T-cell (primary cell): ENCODE data around the gene DSTN. TPM values are rescaled to one million over a fixed set of nuclear protein-coding genes. Genes with fewer than 3 reads are reported as not detected.

Experiments used
- ATAC-seq, 4 experiments: fragments of 200-7000 bp in 3 of 4; fragments of 150-1000 bp in 1 of 4; cut with Tn5 transposase; replicated peaks in 1 of 4; 1 replicate in 3 of 4; 2 replicates in 1 of 4; pipeline ENCODE4 v1.10.0; 2021; ENCODE audit warnings: moderate library complexity in 3 of 4, mild to moderate bottlenecking in 2 of 4, moderate number of reproducible peaks in 1 of 4
- CTCF ChIA-PET, 2 donors: fragments of 300-600 bp; sonication (Branson Sonifier 250); formaldehyde crosslinking; loops; one replicate each; lab custom pipeline; 2022; ENCODE audit warnings: antibody characterized with exemption in 2 of 2; lab: Charles Lee
- POLR2A ChIA-PET, 2 donors: fragments of 300-600 bp; sonication (Branson Sonifier 250); formaldehyde crosslinking; loops; one replicate each; lab custom pipeline; 2022; ENCODE audit warnings: antibody characterized with exemption in 2 of 2; lab: Charles Lee
- DNase-seq, 35 experiments: peaks; one replicate each; pipeline versions ENCODE4 v3.0.0 to v3.0.0-alpha.2; 2013 to 2023
- H3K27ac ChIP-seq: one replicate; pipeline ENCODE4 v1.5.1; 2013; ENCODE audit warnings: low read length
- H3K27me3 ChIP-seq, 2 experiments: replicated peaks in 1 of 2; 1 replicate in 1 of 2; 2 replicates in 1 of 2; pipeline versions ENCODE4 v1.6.1 to v1.7.0; 2013; ENCODE audit warnings: low read length in 1 of 2, mixed read lengths in 1 of 2; ENCODE audit not compliant: control insufficient read depth in 2 of 2, insufficient read depth in 2 of 2; ENCODE audit errors: extremely low read depth in 1 of 2
- H3K36me3 ChIP-seq, 2 donors: 1 replicate in 1 of 2; 2 replicates in 1 of 2; pipeline versions ENCODE4 v1.6.1 to v1.7.0; 2013; ENCODE audit warnings: low read length in 1 of 2; ENCODE audit not compliant: control insufficient read depth in 2 of 2, insufficient read depth in 1 of 2; ENCODE audit errors: extremely low read depth in 1 of 2
- H3K4me1 ChIP-seq, 2 experiments: 1 replicate in 1 of 2; 2 replicates in 1 of 2; pipeline versions ENCODE4 v1.6.1 to v1.7.0; 2013; ENCODE audit warnings: low read length in 2 of 2, mixed read lengths in 1 of 2; ENCODE audit not compliant: insufficient read depth in 2 of 2, control insufficient read depth in 1 of 2; ENCODE audit errors: extremely low read depth in 1 of 2
- H3K4me3 ChIP-seq, 2 donors: 1 replicate in 1 of 2; 2 replicates in 1 of 2; pipeline versions ENCODE4 v1.5.1 to v1.7.0; 2013; ENCODE audit warnings: mild to moderate bottlenecking in 2 of 2, low read length in 1 of 2, moderate library complexity in 1 of 2; ENCODE audit not compliant: control insufficient read depth in 1 of 2; ENCODE audit errors: extremely low read depth in 1 of 2
- H3K9me3 ChIP-seq: 2 replicates; pipeline ENCODE4 v1.7.0; 2013
- H3K27ac Mint-ChIP-seq, 2 donors: one replicate each; pipeline ENCODE4 v1.8.0; 2020 to 2021; ENCODE audit warnings: mild to moderate bottlenecking in 2 of 2, mixed read lengths in 2 of 2
- H3K27me3 Mint-ChIP-seq, 2 donors: one replicate each; pipeline ENCODE4 v1.8.0; 2021 to 2022; ENCODE audit warnings: mixed read lengths in 2 of 2
- H3K36me3 Mint-ChIP-seq: one replicate; pipeline ENCODE4 v1.8.0; 2021; ENCODE audit warnings: mixed read lengths
- H3K4me1 Mint-ChIP-seq, 3 donors: one replicate each; pipeline ENCODE4 v1.8.0; 2020 to 2022; ENCODE audit warnings: mixed read lengths in 3 of 3, mild to moderate bottlenecking in 1 of 3
- H3K4me3 Mint-ChIP-seq, 3 donors: one replicate each; pipeline ENCODE4 v1.8.0; 2020 to 2022; ENCODE audit warnings: mild to moderate bottlenecking in 3 of 3, mixed read lengths in 3 of 3, moderate library complexity in 3 of 3
- H3K9me3 Mint-ChIP-seq, 3 donors: one replicate each; pipeline ENCODE4 v1.8.0; 2020 to 2022; ENCODE audit warnings: mixed read lengths in 3 of 3
- WGBS: methylation state at CpG from one replicate; pipeline ENCODE4 v1.1.5; 2013; ENCODE audit warnings: missing lambda C conversion rate; ENCODE audit not compliant: insufficient coverage; 5-methylcytosine and 5-hydroxymethylcytosine counted together
- total RNA-seq, 35 experiments: library from RNA in 6 of 35; stranded (reverse) in 6 of 35; fragments of 120-200 nt in 1 of 35; gene quantifications; one replicate each; pipeline versions ENCODE4 v1.2.1 to v1.2.4 and lab custom pipeline; 2013 to 2026

The DSTN gene
- total RNA-seq, 5 donors from 2014 or later (not counting 1 experiment from before 2014, with no cell fraction given): 36.3 to 41.7 (median 41.3) TPM

GRCh38 chr20:17616480-17617211 is 46.8 kb downstream of the DSTN start:
- no peak overlapping the region for H3K4me3 Mint-ChIP-seq
- POLR2A ChIA-PET: no interaction called here
- CTCF ChIA-PET: interaction anchor here in 1 of 2 donors (0.9 to 1.1 kb wide), 3 partner anchors 46 to 378 kb away, joined by 3 to 6 read pairs (median 3); no protein-coding TSS in a partner anchor
- H3K27me3 Mint-ChIP-seq: no peaks in the 10 kb centered on the region
- ATAC-seq (no peak), DNase-seq (peak in 2 of 35 experiments; percentile 8 to 23)
- H3K36me3 Mint-ChIP-seq: peaks cover 21% of the 10 kb centered on the region
- no peak overlapping the region for H3K4me3 ChIP-seq
- H3K27me3 ChIP-seq: no peaks in the 10 kb centered on the region
- H3K9me3 Mint-ChIP-seq: no peaks in the 10 kb centered on the region
- H3K4me1 ChIP-seq: peaks cover 7 to 26% of the 10 kb centered on the region in 2 experiments
- no peaks in the 10 kb centered on the region for H3K9me3 ChIP-seq
- H3K36me3 ChIP-seq: peaks cover 13 to 28% of the 10 kb centered on the region in 2 donors
- H3K27ac ChIP-seq: no peak overlapping the region
- 90% methylated on average over 12 of the region's 22 CpGs for WGBS
- peaks cover 12 to 15% (median 15%) of the 10 kb centered on the region in 3 donors for H3K4me1 Mint-ChIP-seq
- peak overlapping the region in 1 of 2 donors; percentile 55 for H3K27ac Mint-ChIP-seq

- ChIA-PET POLR2A (no interaction called here), CTCF (interaction anchor here (0.9 to 1.3 kb wide), 4 partner anchors 47 to 378 kb away, joined by 3 to 6 read pairs (median 4); no protein-coding TSS in a partner anchor)
- H3K27ac ChIP-seq: no peak overlapping the region
- peaks cover 6 to 11% (median 9%) of the 10 kb centered on the region in 3 donors for H3K4me1 Mint-ChIP-seq
- H3K4me3 ChIP-seq: no peak overlapping the region
- H3K27ac Mint-ChIP-seq: peak overlapping the region in 1 of 2 donors; percentile 22
- peak; percentile 39 to 63 (median 60) for ATAC-seq
- peaks cover under 1 to 19% of the 10 kb centered on the region in 2 experiments for H3K4me1 ChIP-seq
- no peak overlapping the region for H3K4me3 Mint-ChIP-seq
- H3K9me3 ChIP-seq: no peaks in the 10 kb centered on the region
- peaks cover 26% of the 10 kb centered on the region for H3K36me3 Mint-ChIP-seq
- H3K36me3 ChIP-seq: peaks cover 19 to 28% of the 10 kb centered on the region in 2 donors
- WGBS: 89% methylated on average over 7 of the region's 15 CpGs
- H3K9me3 Mint-ChIP-seq: no peaks in the 10 kb centered on the region
- H3K27me3 Mint-ChIP-seq: no peaks in the 10 kb centered on the region
- H3K27me3 ChIP-seq: no peaks in the 10 kb centered on the region
- peak in 27 of 35 experiments; percentile 20 to 65 (median 37) for DNase-seq
Measured at GRCh38 chr20:17617212-17617867, 47.5 kb downstream of the DSTN start.

- peak in 1 of 4 experiments; percentile 11 for ATAC-seq
- Histone ChIP-seq H3K4me3 (no peak overlapping the region), H3K4me1 (peaks cover 0 to 12% of the 10 kb centered on the region in 2 experiments), H3K27me3 (no peaks in the 10 kb centered on the region), H3K27ac (no peak overlapping the region), H3K36me3 (peaks cover 21 to 28% of the 10 kb centered on the region in 2 donors), H3K9me3 (no peaks in the 10 kb centered on the region)
- H3K4me3 Mint-ChIP-seq: no peak overlapping the region
- H3K36me3 Mint-ChIP-seq: peaks cover 26% of the 10 kb centered on the region
- H3K4me1 Mint-ChIP-seq: peaks cover 0 to 5% (median 2%) of the 10 kb centered on the region in 3 donors
- H3K27me3 Mint-ChIP-seq: no peaks in the 10 kb centered on the region
- ChIA-PET POLR2A (no interaction called here), CTCF (interaction anchor here (0.7 to 1.3 kb wide), 5 partner anchors 35 to 377 kb away, joined by 3 to 5 read pairs (median 3); no protein-coding TSS in a partner anchor)
- H3K9me3 Mint-ChIP-seq: no peaks in the 10 kb centered on the region
- H3K27ac Mint-ChIP-seq: no peak overlapping the region
- WGBS: 88% methylated on average over 19 of the region's 20 CpGs
- DNase-seq: peak in 3 of 35 experiments; percentile 3 to 24 (median 13)
Measured at GRCh38 chr20:17617868-17618672, 48.2 kb downstream of the DSTN start.

GRCh38 chr20:17618673-17619013 is 48.8 kb downstream of the DSTN start:
- 100% methylated on average over 1 of the region's 10 CpGs for WGBS
- CTCF ChIA-PET: interaction anchor here (0.7 to 1.3 kb wide), 3 partner anchors 35 to 82 kb away, joined by 3 to 5 read pairs (median 5); no protein-coding TSS in a partner anchor

GRCh38 chr20:17619351-17620093 is 49.6 kb downstream of the DSTN start:
- POLR2A ChIA-PET: no interaction called here
- H3K4me3 Mint-ChIP-seq: no peak overlapping the region

More at GRCh38 chr20:17618673-17619013, 48.8 kb downstream of the DSTN start:
- Histone ChIP-seq H3K4me3 (no peak overlapping the region), H3K9me3 (no peaks in the 10 kb centered on the region), H3K4me1 (peaks cover 0 to 9% of the 10 kb centered on the region in 2 experiments), H3K27me3 (no peaks in the 10 kb centered on the region), H3K36me3 (peaks cover 21 to 28% of the 10 kb centered on the region in 2 donors), H3K27ac (no peak overlapping the region)
- peaks cover 0 to 5% (median 2%) of the 10 kb centered on the region in 3 donors for H3K4me1 Mint-ChIP-seq
- ATAC-seq (no peak), DNase-seq (peak in 1 of 35 experiments; percentile 2)
- no peaks in the 10 kb centered on the region for H3K27me3 Mint-ChIP-seq
- no peak overlapping the region for H3K27ac Mint-ChIP-seq
- peaks cover 26% of the 10 kb centered on the region for H3K36me3 Mint-ChIP-seq
- H3K4me3 Mint-ChIP-seq: no peak overlapping the region
- no peaks in the 10 kb centered on the region for H3K9me3 Mint-ChIP-seq
- POLR2A ChIA-PET: no interaction called here

More at GRCh38 chr20:17619351-17620093, 49.6 kb downstream of the DSTN start:
- Mint-ChIP-seq H3K27ac (no peak overlapping the region), H3K9me3 (no peaks in the 10 kb centered on the region), H3K27me3 (no peaks in the 10 kb centered on the region), H3K36me3 (peaks cover 26% of the 10 kb centered on the region), H3K4me1 (peaks cover 0 to 5% (median 0%) of the 10 kb centered on the region in 3 donors)
- DNase-seq (peak in 2 of 35 experiments; percentile 2 to 23), ATAC-seq (no peak)
- peaks cover 0 to 9% of the 10 kb centered on the region in 2 experiments for H3K4me1 ChIP-seq
- WGBS: 87% methylated on average over 28 of the region's 29 CpGs
- H3K9me3 ChIP-seq: no peaks in the 10 kb centered on the region
- H3K36me3 ChIP-seq: peaks cover 24 to 35% of the 10 kb centered on the region in 2 donors
- CTCF ChIA-PET: interaction anchor here in 1 of 2 donors (0.7 kb wide), 1 partner anchor 115 kb away, joined by 3 read pairs; no protein-coding TSS in a partner anchor
- no peak overlapping the region for H3K27ac ChIP-seq
- H3K27me3 ChIP-seq: no peaks in the 10 kb centered on the region
- no peak overlapping the region for H3K4me3 ChIP-seq
